PFSK-1 (cell line): ENCODE results near the gene TEKT1.

Source experiments
- POLR2AphosphoS5 ChIP-seq: IDR thresholded peaks from 2 replicates; pipeline ENCODE4 v1.6.1; 2012; ENCODE audit warnings: low read depth, mild to moderate bottlenecking, control low read depth, low read length, moderate library complexity
- TAF1 ChIP-seq: IDR thresholded peaks from 2 replicates; pipeline ENCODE4 v1.6.1; 2012; ENCODE audit warnings: low read length, control low read depth, borderline replicate concordance; ENCODE audit not compliant: insufficient read depth

DNA sequence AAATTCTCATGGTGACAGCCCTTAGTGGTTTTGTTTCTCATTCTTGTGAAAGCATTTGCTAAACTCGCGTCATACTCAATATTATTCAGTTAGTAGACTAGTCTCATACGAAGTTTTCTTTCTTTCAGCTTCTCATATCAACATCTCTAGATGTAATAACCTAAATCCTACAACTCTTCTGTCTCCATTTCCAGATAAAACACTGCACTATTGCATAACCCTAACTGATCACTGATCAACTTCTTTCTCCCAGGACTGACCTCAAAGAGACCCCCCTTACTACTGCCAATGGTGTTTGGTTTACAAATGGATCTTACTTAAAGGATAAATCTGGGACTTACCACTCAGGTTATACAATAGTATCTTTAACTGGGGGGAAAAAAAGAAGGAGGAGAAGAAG is 36.3 kb upstream of the TEKT1 start:
- TF ChIP-seq POLR2AphosphoS5 = no peak
- no peak for TF ChIP-seq TAF1
